Endodermal cell (in vitro differentiated cells): ENCODE measurements around the gene THNSL1. TPM values are rescaled to one million over a fixed set of nuclear protein-coding genes. Genes with fewer than 3 reads are reported as not detected.

Source experiments
- DNase-seq: peaks from one replicate; pipeline ENCODE4 v3.0.0-alpha.2; 2017
- H3K27ac ChIP-seq: 2 replicates; pipeline ENCODE4 v1.5.1; 2013; ENCODE audit warnings: mild to moderate bottlenecking, low read depth, low read length, moderate library complexity
- H3K27me3 ChIP-seq: 2 replicates; pipeline ENCODE4 v1.6.1; 2013; ENCODE audit warnings: mild to moderate bottlenecking, low read length, moderate library complexity; ENCODE audit not compliant: insufficient read depth, control insufficient read depth, poor library complexity, severe bottlenecking
- H3K36me3 ChIP-seq: 2 replicates; pipeline ENCODE4 v1.7.0; 2013; ENCODE audit warnings: mild to moderate bottlenecking, low read length, moderate library complexity; ENCODE audit not compliant: control insufficient read depth, insufficient read depth
- H3K4me1 ChIP-seq: one replicate; pipeline ENCODE4 v1.7.0; 2013; ENCODE audit warnings: low read length; ENCODE audit not compliant: control insufficient read depth, insufficient read depth
- H3K4me3 ChIP-seq: 2 replicates; pipeline ENCODE4 v1.5.1; 2013; ENCODE audit warnings: mild to moderate bottlenecking, low read length, moderate library complexity
- H3K9ac ChIP-seq: 2 replicates; pipeline ENCODE4 v1.6.1; 2013; ENCODE audit warnings: mild to moderate bottlenecking, low read length, moderate library complexity; ENCODE audit not compliant: poor library complexity, severe bottlenecking; ENCODE audit errors: extremely low read depth
- H3K9me3 ChIP-seq: 2 replicates; pipeline ENCODE4 v1.6.1; 2013; ENCODE audit warnings: mild to moderate bottlenecking, low read length, moderate library complexity; ENCODE audit not compliant: control insufficient read depth
- H3K27ac Mint-ChIP-seq: 2 replicates; pipeline ENCODE4 v1.8.0; 2020; ENCODE audit warnings: mixed read lengths
- H3K27me3 Mint-ChIP-seq: 2 replicates; pipeline ENCODE4 v1.8.0; 2021; ENCODE audit warnings: mild to moderate bottlenecking, mixed read lengths; ENCODE audit not compliant: insufficient read depth
- H3K36me3 Mint-ChIP-seq: 2 replicates; pipeline ENCODE4 v1.8.0; 2020; ENCODE audit warnings: low read depth, mixed read lengths
- H3K4me1 Mint-ChIP-seq: 2 replicates; pipeline ENCODE4 v1.8.0; 2020; ENCODE audit warnings: mixed read lengths
- H3K4me3 Mint-ChIP-seq: 2 replicates; pipeline ENCODE4 v1.8.0; 2020; ENCODE audit warnings: mild to moderate bottlenecking, moderate library complexity, mixed read lengths
- H3K9me3 Mint-ChIP-seq: 2 replicates; pipeline ENCODE4 v1.8.0; 2020; ENCODE audit warnings: mild to moderate bottlenecking, mixed read lengths
- CTCF ChIP-seq: fragments of 200-600 bp; sonication (generic); conservative IDR thresholded peaks from 2 replicates; pipeline ENCODE4 v1.5.0; 2021; ENCODE audit warnings: antibody characterized with exemption, mild to moderate bottlenecking
- WGBS, 2 experiments: methylation state at CpG; one replicate each; pipeline versions ENCODE4 v1.1.5 to v1.1.7; 2013; ENCODE audit warnings: missing lambda C conversion rate in 2 of 2, mixed read lengths in 1 of 2; ENCODE audit not compliant: insufficient coverage in 1 of 2, insufficient read length in 1 of 2; 5-methylcytosine and 5-hydroxymethylcytosine counted together
- total RNA-seq, 2 donors: library from RNA; stranded (reverse); fragmentation: NEBNext Ultra II Directional in 1 of 2; extraction: Animal tissue kit (Norgen Biotek cat#: 25700) in 1 of 2; gene quantifications; 2 replicates in 1 of 2; 3 replicates in 1 of 2; pipeline ENCODE4 v1.2.1, GENCODE V29; 2021

THNSL1 gene
- total RNA-seq, 2 donors from 2014 or later, result 7.2 to 8.7 TPM

GRCh38 chr10:24969841-24970281 lies 46.6 kb upstream of the THNSL1 start:
- 90 to 97% methylated on average over 1 to 2 of the region's 2 CpGs for WGBS, 2 experiments
- Histone ChIP-seq H3K4me1 (no peaks in the 10 kb centered on the region), H3K36me3 (no peaks in the 10 kb centered on the region)

GRCh38 chr10:24971374-24971773 lies 45.0 kb upstream of the THNSL1 start:
- Mint-ChIP-seq H3K4me1 (peaks cover 4% of the 10 kb centered on the region), H3K27me3 (no peaks in the 10 kb centered on the region), H3K4me3 (no peak overlapping the region), H3K36me3 (no peaks in the 10 kb centered on the region), H3K9me3 (no peaks in the 10 kb centered on the region), H3K27ac (no peak overlapping the region)
- no peaks in the 10 kb centered on the region for H3K9me3 ChIP-seq
- no peaks in the 10 kb centered on the region for H3K36me3 ChIP-seq
- no peak overlapping the region for H3K9ac ChIP-seq
- no peaks in the 10 kb centered on the region for H3K4me1 ChIP-seq
- no peak overlapping the region for H3K4me3 ChIP-seq
- no peak for TF ChIP-seq CTCF
- H3K27ac ChIP-seq, result no peak overlapping the region
- H3K27me3 ChIP-seq, result no peaks in the 10 kb centered on the region
- DNase-seq, result no peak

More at GRCh38 chr10:24969841-24970281, 46.6 kb upstream of the THNSL1 start:
- Histone ChIP-seq H3K27ac (no peak overlapping the region), H3K4me3 (no peak overlapping the region), H3K9me3 (no peaks in the 10 kb centered on the region), H3K27me3 (no peaks in the 10 kb centered on the region), H3K9ac (no peak overlapping the region)
- no peaks in the 10 kb centered on the region for H3K36me3 Mint-ChIP-seq
- no peak for DNase-seq
- H3K27me3 Mint-ChIP-seq, result no peaks in the 10 kb centered on the region
- no peak overlapping the region for H3K4me3 Mint-ChIP-seq
- H3K9me3 Mint-ChIP-seq, result no peaks in the 10 kb centered on the region
- no peak overlapping the region for H3K27ac Mint-ChIP-seq
- TF ChIP-seq CTCF, result no peak
- no peaks in the 10 kb centered on the region for H3K4me1 Mint-ChIP-seq

- DNase-seq, result no peak
- H3K27ac Mint-ChIP-seq, result no peak overlapping the region
- no peak overlapping the region for H3K4me3 ChIP-seq
- H3K4me3 Mint-ChIP-seq, result no peak overlapping the region
- H3K9me3 ChIP-seq, result no peaks in the 10 kb centered on the region
- no peaks in the 10 kb centered on the region for H3K36me3 ChIP-seq
- no peaks in the 10 kb centered on the region for H3K9me3 Mint-ChIP-seq
- no peak for TF ChIP-seq CTCF
- H3K27me3 Mint-ChIP-seq, result no peaks in the 10 kb centered on the region
- peaks cover 4% of the 10 kb centered on the region for H3K4me1 Mint-ChIP-seq
- no peak overlapping the region for H3K27ac ChIP-seq
- H3K27me3 ChIP-seq, result no peaks in the 10 kb centered on the region
- H3K9ac ChIP-seq, result no peak overlapping the region
- no peaks in the 10 kb centered on the region for H3K36me3 Mint-ChIP-seq
- H3K4me1 ChIP-seq, result no peaks in the 10 kb centered on the region
- 88 to 93% methylated on average over 2 to 5 of the region's 5 CpGs for WGBS, 2 experiments
These were observed 43.2 kb upstream of the THNSL1 start for GRCh38 chr10:24973163-24973562.
